ENCODE data around the gene CORO6. TPM values are rescaled to one million over a fixed set of nuclear protein-coding genes. Genes with fewer than 3 reads are reported as not detected.

CORO6 gene
- total and polyA plus RNA-seq, 2 experiments from 2014 or later: 3.7 to 6.5 TPM

GRCh38 chr17:29610395-29610794 is 12.3 kb downstream of the CORO6 start:
- Histone ChIP-seq H3K9me3 (ENCODE audit: low read depth) (no peaks in the 10 kb centered on the region), H3K9me2 (ENCODE audit: insufficient read depth) (no peaks in the 10 kb centered on the region), H3K27ac (no peak overlapping the region), H3K4me3 (no peak overlapping the region), H3F3A (ENCODE audit: insufficient read depth) (no peaks in the 10 kb centered on the region), H3K4me2 (ENCODE audit: unreplicated experiment) (no peak overlapping the region), H3K36me3 (ENCODE audit: low read depth) (no peaks in the 10 kb centered on the region), H3K79me2 (ENCODE audit: insufficient read depth) (no peaks in the 10 kb centered on the region), H3K27me3 (replicated peaks; ENCODE audit: insufficient read depth) (no peaks in the 10 kb centered on the region), H3K9ac (no peak overlapping the region), H4K20me1 (ENCODE audit: insufficient read depth) (no peaks in the 10 kb centered on the region), H3K4me1 (ENCODE audit: insufficient read depth) (no peaks in the 10 kb centered on the region), H2AFZ (no peak overlapping the region)
- no peak for DNase-seq
- in situ Hi-C loops (cut with MboI): no loop called here
- 87 to 97% methylated on average over 3 of the region's 3 CpGs for WGBS, 2 experiments (ENCODE audit: low coverage in 1 of 2, low lambda C conversion rate in 2 of 2, missing lambda C conversion rate in 2 of 2)
- TF ChIP-seq EZH2 (IDR thresholded peaks at IDR 0.05; ENCODE audit: insufficient read depth, poor library complexity, severe bottlenecking) (no peak), EZH2phosphoT487 (IDR thresholded peaks at IDR 0.05; ENCODE audit: insufficient read depth, low read depth) (no peak)

DNA sequence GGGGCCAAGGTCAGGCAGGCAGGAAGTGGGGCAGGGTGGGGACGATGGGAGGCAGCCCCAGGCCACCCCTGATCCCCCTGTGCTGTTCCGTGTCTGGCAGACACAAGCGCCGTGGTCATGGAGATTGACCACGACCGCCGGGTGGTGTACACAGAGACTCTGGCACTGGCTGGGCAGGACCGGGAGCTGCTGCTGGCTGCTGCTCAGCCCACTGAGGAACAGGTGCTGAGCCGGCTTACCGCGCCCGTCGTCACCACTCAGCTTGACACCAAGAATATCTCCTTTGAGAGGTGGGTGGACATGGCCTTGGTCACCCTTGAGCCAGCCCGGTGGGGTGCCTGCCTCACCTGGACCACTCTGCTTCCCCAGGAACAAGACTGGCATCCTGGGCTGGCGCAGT is 13.7 kb downstream of the CORO6 start:
- no peak for DNase-seq
- no peaks in the 10 kb centered on the region for H3F3A ChIP-seq (ENCODE audit: insufficient read depth)
- no peaks in the 10 kb centered on the region for H3K79me2 ChIP-seq (ENCODE audit: insufficient read depth)
- H3K27me3 ChIP-seq (replicated peaks; ENCODE audit: insufficient read depth): no peaks in the 10 kb centered on the region
- no peaks in the 10 kb centered on the region for H3K36me3 ChIP-seq (ENCODE audit: low read depth)
- H3K27ac ChIP-seq: no peak overlapping the region
- H3K9ac ChIP-seq: no peak overlapping the region
- H2AFZ ChIP-seq: no peak overlapping the region
- no peaks in the 10 kb centered on the region for H3K9me3 ChIP-seq (ENCODE audit: low read depth)
- no peak overlapping the region for H3K4me3 ChIP-seq
- TF ChIP-seq EZH2 (IDR thresholded peaks at IDR 0.05; ENCODE audit: insufficient read depth, poor library complexity, severe bottlenecking) (no peak), EZH2phosphoT487 (IDR thresholded peaks at IDR 0.05; ENCODE audit: insufficient read depth, low read depth) (no peak)
- H4K20me1 ChIP-seq (ENCODE audit: insufficient read depth): no peaks in the 10 kb centered on the region
- H3K9me2 ChIP-seq (ENCODE audit: insufficient read depth): no peaks in the 10 kb centered on the region
- 90 to 99% methylated on average over 8 to 15 of the region's 15 CpGs for WGBS, 2 experiments (ENCODE audit: low coverage in 1 of 2, low lambda C conversion rate in 2 of 2, missing lambda C conversion rate in 2 of 2)
- no peaks in the 10 kb centered on the region for H3K4me1 ChIP-seq (ENCODE audit: insufficient read depth)
- in situ Hi-C loops (cut with MboI): no loop called here
- H3K4me2 ChIP-seq (ENCODE audit: unreplicated experiment): no peak overlapping the region

- H3K79me2 ChIP-seq (ENCODE audit: insufficient read depth): no peaks in the 10 kb centered on the region
- no peak for DNase-seq
- no peaks in the 10 kb centered on the region for H3K27me3 ChIP-seq (replicated peaks; ENCODE audit: insufficient read depth)
- no peaks in the 10 kb centered on the region for H4K20me1 ChIP-seq (ENCODE audit: insufficient read depth)
- no peak overlapping the region for H3K9ac ChIP-seq
- no peaks in the 10 kb centered on the region for H3K36me3 ChIP-seq (ENCODE audit: low read depth)
- no peak overlapping the region for H2AFZ ChIP-seq
- no peaks in the 10 kb centered on the region for H3K4me1 ChIP-seq (ENCODE audit: insufficient read depth)
- no peaks in the 10 kb centered on the region for H3K9me3 ChIP-seq (ENCODE audit: low read depth)
- TF ChIP-seq EZH2 (IDR thresholded peaks at IDR 0.05; ENCODE audit: insufficient read depth, poor library complexity, severe bottlenecking) (no peak), EZH2phosphoT487 (IDR thresholded peaks at IDR 0.05; ENCODE audit: insufficient read depth, low read depth) (no peak)
- H3K27ac ChIP-seq: no peak overlapping the region
- H3K4me3 ChIP-seq: no peak overlapping the region
- in situ Hi-C loops (cut with MboI): no loop called here
- no peak overlapping the region for H3K4me2 ChIP-seq (ENCODE audit: unreplicated experiment)
- no peaks in the 10 kb centered on the region for H3K9me2 ChIP-seq (ENCODE audit: insufficient read depth)
- 92% methylated on average over 29 of the region's 29 CpGs for WGBS, 2 experiments (ENCODE audit: low coverage in 1 of 2, low lambda C conversion rate in 2 of 2, missing lambda C conversion rate in 2 of 2)
- no peaks in the 10 kb centered on the region for H3F3A ChIP-seq (ENCODE audit: insufficient read depth)
Observed at GRCh38 chr17:29607557-29608195, 15.0 kb downstream of the CORO6 start.

GRCh38 chr17:29603109-29603674 is 19.5 kb downstream of the CORO6 start:
- TF ChIP-seq EZH2 (IDR thresholded peaks at IDR 0.05; ENCODE audit: insufficient read depth, poor library complexity, severe bottlenecking) (no peak), EZH2phosphoT487 (IDR thresholded peaks at IDR 0.05; ENCODE audit: insufficient read depth, low read depth) (no peak)
- Histone ChIP-seq H3K4me2 (ENCODE audit: unreplicated experiment) (no peak overlapping the region), H3K27ac (no peak overlapping the region), H3K27me3 (replicated peaks; ENCODE audit: insufficient read depth) (no peaks in the 10 kb centered on the region), H3K9me2 (ENCODE audit: insufficient read depth) (no peaks in the 10 kb centered on the region), H3K9me3 (ENCODE audit: low read depth) (no peaks in the 10 kb centered on the region), H2AFZ (no peak overlapping the region), H3K79me2 (ENCODE audit: insufficient read depth) (no peaks in the 10 kb centered on the region), H3F3A (ENCODE audit: insufficient read depth) (no peaks in the 10 kb centered on the region), H3K9ac (no peak overlapping the region), H4K20me1 (ENCODE audit: insufficient read depth) (no peaks in the 10 kb centered on the region), H3K4me1 (ENCODE audit: insufficient read depth) (no peaks in the 10 kb centered on the region), H3K36me3 (ENCODE audit: low read depth) (no peaks in the 10 kb centered on the region), H3K4me3 (no peak overlapping the region)
- no peak for DNase-seq
- WGBS, 2 experiments (ENCODE audit: low coverage in 1 of 2, low lambda C conversion rate in 2 of 2, missing lambda C conversion rate in 2 of 2): 77 to 80% methylated on average over 6 of the region's 6 CpGs
- in situ Hi-C loops (cut with MboI): no loop called here

Data from GM23248 (cell line).